HG03442 (cell line): ENCODE results near the gene CCM2.
"Not testable (repeated sequence)": the region's sequence is repeated elsewhere in the genome, so short reads cannot be mapped to it uniquely, and the experiment has no call there.

Experiments
- ATAC-seq: cut with Tn5 transposase; IDR thresholded peaks from one replicate; pipeline ENCODE4 v1.9.1; 2021; ENCODE audit warnings: mild to moderate bottlenecking, moderate library complexity; ENCODE audit not compliant: unreplicated experiment

The CCM2 gene

GRCh38 chr7:45031829-45032228, 31.8 kb downstream of the CCM2 start:
- no peak for ATAC-seq

GRCh38 chr7:45032421-45032820, 32.4 kb downstream of the CCM2 start:
- no peak for ATAC-seq

GRCh38 chr7:45033261-45033930, 33.4 kb downstream of the CCM2 start:
- no peak for ATAC-seq

GRCh38 chr7:45033931-45034290, 33.9 kb downstream of the CCM2 start:
- ATAC-seq: no peak

GRCh38 chr7:45034710-45035109, 34.7 kb downstream of the CCM2 start:
- ATAC-seq: not testable (repeated sequence)

- no peak for ATAC-seq
Observed at GRCh38 chr7:45035371-45035770, 35.4 kb downstream of the CCM2 start.

- ATAC-seq: no peak
Observed at GRCh38 chr7:45035893-45036292, 35.9 kb downstream of the CCM2 start.

GRCh38 chr7:45036317-45036716, 36.3 kb downstream of the CCM2 start:
- no peak for ATAC-seq

- ATAC-seq: no peak
Observed at GRCh38 chr7:45036796-45037195, 36.8 kb downstream of the CCM2 start.

GRCh38 chr7:45037876-45038275, 37.9 kb downstream of the CCM2 start:
- no peak for ATAC-seq

GRCh38 chr7:45039106-45039505, 39.1 kb downstream of the CCM2 start:
- ATAC-seq: no peak

- ATAC-seq: no peak
Observed at GRCh38 chr7:45044338-45044737, 44.3 kb downstream of the CCM2 start.

- no peak for ATAC-seq
Observed at GRCh38 chr7:45048748-45049147, 48.7 kb downstream of the CCM2 start.

GRCh38 chr7:45050198-45050597, 50.2 kb downstream of the CCM2 start:
- no peak for ATAC-seq

- ATAC-seq: no peak
Observed at GRCh38 chr7:45052011-45052410, 52.0 kb downstream of the CCM2 start.

GRCh38 chr7:45053401-45053800, 53.4 kb downstream of the CCM2 start:
- ATAC-seq: no peak

- ATAC-seq: no peak
Observed at GRCh38 chr7:45053941-45054340, 53.9 kb downstream of the CCM2 start.

- no peak for ATAC-seq
Observed at GRCh38 chr7:45054442-45054841, 54.4 kb downstream of the CCM2 start.

- ATAC-seq: no peak
Observed at GRCh38 chr7:45055016-45055415, 55.0 kb downstream of the CCM2 start.

GRCh38 chr7:45055594-45056219, 55.7 kb downstream of the CCM2 start:
- no peak for ATAC-seq

GRCh38 chr7:45057878-45058277, 57.9 kb downstream of the CCM2 start:
- ATAC-seq: no peak

GRCh38 chr7:45060295-45060694, 60.3 kb downstream of the CCM2 start:
- no peak for ATAC-seq

- no peak for ATAC-seq
Observed at GRCh38 chr7:45061352-45061751, 61.4 kb downstream of the CCM2 start.
